ENCODE data around the gene TST. TPM values are rescaled to one million over a fixed set of nuclear protein-coding genes. Genes with fewer than 3 reads are reported as not detected.

Gene TST
- total RNA-seq, 1 donor from 2014 or later = 21.3 TPM

DNA sequence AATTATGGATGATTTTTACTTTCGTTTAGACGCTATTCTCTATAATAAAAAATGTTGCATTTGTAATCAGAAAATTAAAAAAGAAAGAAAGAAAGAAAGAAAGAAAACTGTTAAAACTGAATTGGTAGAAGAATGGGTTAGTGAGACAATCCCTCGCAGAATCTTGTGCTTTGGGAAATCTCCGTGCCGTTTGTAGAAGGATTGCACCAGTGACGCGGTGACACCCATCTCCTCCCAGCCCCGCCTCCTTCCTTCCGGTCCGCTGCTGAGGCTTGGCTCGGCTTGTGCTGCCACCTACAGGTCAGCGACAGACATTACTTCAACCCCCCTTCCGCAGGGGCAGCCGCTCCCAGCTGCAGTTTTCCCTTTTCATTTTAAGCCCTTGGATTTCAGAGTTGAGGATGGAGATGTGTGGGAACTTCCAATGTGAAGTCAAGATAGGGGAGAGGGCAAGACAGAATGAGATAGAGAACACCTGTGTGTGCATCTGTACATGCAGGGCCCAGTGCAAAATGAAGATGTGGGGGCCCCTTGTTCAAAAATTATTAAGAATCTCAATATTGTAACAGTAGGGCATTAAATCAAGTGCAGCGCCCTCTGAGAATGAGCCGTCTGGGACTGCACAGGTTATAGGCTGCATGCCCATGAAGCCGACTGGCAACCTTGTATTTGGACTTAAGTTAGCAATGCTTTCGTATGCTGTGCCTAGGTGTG is 41.1 kb downstream of the TST start:
- DNase-seq (ENCODE audit: low spot score in 2 of 2, unreplicated experiment in 2 of 2) = peak; percentile 86 to 92
- Mint-ChIP-seq H3K36me3 (no peaks in the 10 kb centered on the region), H3K27me3 (ENCODE audit: low read depth) (peaks cover 22% of the 10 kb centered on the region), H3K27ac (peak overlapping the region; percentile 48), H3K4me3 (peak overlapping the region; percentile 69), H3K4me1 (peaks cover 14% of the 10 kb centered on the region), H3K9me3 (no peaks in the 10 kb centered on the region)
- TF ChIP-seq, protein P1, sequence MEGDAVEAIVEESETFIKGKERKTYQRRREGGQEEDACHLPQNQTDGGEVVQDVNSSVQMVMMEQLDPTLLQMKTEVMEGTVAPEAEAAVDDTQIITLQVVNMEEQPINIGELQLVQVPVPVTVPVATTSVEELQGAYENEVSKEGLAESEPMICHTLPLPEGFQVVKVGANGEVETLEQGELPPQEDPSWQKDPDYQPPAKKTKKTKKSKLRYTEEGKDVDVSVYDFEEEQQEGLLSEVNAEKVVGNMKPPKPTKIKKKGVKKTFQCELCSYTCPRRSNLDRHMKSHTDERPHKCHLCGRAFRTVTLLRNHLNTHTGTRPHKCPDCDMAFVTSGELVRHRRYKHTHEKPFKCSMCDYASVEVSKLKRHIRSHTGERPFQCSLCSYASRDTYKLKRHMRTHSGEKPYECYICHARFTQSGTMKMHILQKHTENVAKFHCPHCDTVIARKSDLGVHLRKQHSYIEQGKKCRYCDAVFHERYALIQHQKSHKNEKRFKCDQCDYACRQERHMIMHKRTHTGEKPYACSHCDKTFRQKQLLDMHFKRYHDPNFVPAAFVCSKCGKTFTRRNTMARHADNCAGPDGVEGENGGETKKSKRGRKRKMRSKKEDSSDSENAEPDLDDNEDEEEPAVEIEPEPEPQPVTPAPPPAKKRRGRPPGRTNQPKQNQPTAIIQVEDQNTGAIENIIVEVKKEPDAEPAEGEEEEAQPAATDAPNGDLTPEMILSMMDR (IDR thresholded peaks at IDR 0.05; ENCODE audit: unreplicated experiment) = peak; percentile 89

DNA sequence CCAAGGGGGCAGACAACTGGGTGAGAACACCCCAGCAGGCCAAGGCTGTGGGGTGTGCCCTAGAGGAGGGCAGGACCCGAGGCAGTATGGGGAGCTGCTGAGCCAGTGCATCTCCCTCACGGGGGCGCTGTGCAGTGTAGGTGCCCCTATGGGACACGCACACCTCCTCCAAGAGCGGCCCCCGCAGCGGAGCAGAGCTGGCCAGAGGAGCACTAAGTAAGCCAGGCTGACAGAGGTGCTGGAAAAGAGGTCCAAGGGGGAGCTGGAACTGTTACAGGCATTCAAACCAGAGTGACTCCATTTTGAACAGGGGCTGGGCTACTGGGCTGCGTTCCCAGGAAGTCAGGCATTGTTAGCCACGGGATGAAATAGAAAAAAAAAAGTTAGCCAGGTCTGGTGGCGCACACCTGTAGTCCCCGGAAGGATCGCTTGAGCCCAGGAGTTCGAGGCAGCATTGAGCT is 41.8 kb downstream of the TST start:
- Mint-ChIP-seq H3K27me3 (ENCODE audit: low read depth) (peaks cover 17% of the 10 kb centered on the region), H3K36me3 (no peaks in the 10 kb centered on the region), H3K27ac (peak overlapping the region; percentile 64), H3K9me3 (no peaks in the 10 kb centered on the region), H3K4me1 (peaks cover 14% of the 10 kb centered on the region), H3K4me3 (peak overlapping the region; percentile 69)
- DNase-seq (ENCODE audit: low spot score in 2 of 2, unreplicated experiment in 2 of 2) = peak in 1 of 2 experiments; percentile 55
- TF ChIP-seq, protein P1 (IDR thresholded peaks at IDR 0.05; ENCODE audit: unreplicated experiment) = no peak

DNA sequence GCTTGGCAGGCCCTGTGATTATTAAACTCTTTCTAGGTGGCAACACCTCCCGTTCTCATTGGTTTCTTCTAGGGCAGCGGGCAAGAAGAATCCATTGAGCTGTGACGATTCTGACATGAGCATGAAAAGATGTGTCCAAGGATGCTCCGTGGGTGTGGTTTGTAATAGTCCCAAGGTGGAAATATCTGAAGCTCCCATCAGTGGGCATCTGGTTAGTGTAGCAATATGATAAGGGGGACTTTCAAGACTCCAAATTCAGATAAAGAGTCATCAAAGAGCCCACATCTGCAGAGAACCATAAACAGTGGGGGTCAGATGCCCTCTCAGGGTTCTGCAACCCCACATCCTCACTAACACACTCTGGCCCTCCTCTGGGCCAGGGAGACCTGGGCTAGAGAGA is 42.6 kb downstream of the TST start:
- DNase-seq (ENCODE audit: low spot score in 2 of 2, unreplicated experiment in 2 of 2) = no peak
- peaks cover 13% of the 10 kb centered on the region for H3K27me3 Mint-ChIP-seq (ENCODE audit: low read depth)
- no peaks in the 10 kb centered on the region for H3K9me3 Mint-ChIP-seq
- TF ChIP-seq, protein P1 (IDR thresholded peaks at IDR 0.05; ENCODE audit: unreplicated experiment) = no peak
- H3K36me3 Mint-ChIP-seq = no peaks in the 10 kb centered on the region
- H3K4me1 Mint-ChIP-seq = peaks cover 22% of the 10 kb centered on the region
- no peak overlapping the region for H3K4me3 Mint-ChIP-seq
- H3K27ac Mint-ChIP-seq = peak overlapping the region; percentile 6

DNA sequence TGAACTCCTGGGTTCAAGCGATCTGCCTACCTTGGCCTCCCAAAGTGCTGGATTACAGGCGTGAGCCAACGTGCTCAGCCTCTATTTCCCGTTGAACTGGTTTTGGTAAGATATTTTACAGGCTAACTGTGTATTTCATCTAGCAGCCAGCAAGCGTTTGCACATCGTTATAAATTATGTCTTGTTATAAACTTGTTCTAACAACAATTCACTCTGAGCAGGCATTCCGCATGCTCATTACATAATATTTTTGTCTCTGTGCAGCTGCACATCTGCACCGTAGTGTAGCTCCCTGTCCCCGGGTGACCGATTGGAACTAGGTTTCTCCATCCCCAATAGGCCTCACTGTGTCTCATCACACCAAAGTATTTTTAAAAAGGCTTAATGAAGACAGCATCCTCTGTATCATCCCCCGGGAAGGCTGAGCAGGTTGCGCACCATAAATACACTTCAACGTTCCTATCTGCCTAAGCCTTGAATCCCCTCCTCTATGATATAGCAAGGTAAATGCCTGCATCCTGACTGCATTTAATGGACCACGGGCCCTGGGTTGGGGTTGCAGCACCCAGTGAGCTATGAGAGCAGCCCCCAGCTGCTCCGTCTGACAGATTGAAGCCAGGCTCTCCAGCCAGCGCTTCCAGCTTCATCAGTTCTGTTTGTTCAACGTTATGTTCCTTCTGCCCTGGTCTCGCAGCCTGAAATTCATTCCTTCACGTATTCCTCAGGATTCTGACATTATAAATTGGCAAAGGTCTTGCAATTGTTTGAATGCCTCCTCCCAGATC is 47.7 kb downstream of the TST start:
- H3K4me1 Mint-ChIP-seq = peaks cover 28% of the 10 kb centered on the region
- H3K4me3 Mint-ChIP-seq = no peak overlapping the region
- TF ChIP-seq, protein P1 (IDR thresholded peaks at IDR 0.05; ENCODE audit: unreplicated experiment) = no peak
- peaks cover 8% of the 10 kb centered on the region for H3K27me3 Mint-ChIP-seq (ENCODE audit: low read depth)
- H3K9me3 Mint-ChIP-seq = no peaks in the 10 kb centered on the region
- H3K27ac Mint-ChIP-seq = peak overlapping the region; percentile 80
- H3K36me3 Mint-ChIP-seq = no peaks in the 10 kb centered on the region
- DNase-seq (ENCODE audit: low spot score in 2 of 2, unreplicated experiment in 2 of 2) = no peak

GRCh38 chr22:36968249-36968964 is 50.8 kb downstream of the TST start:
- H3K27ac Mint-ChIP-seq = no peak overlapping the region

More at GRCh38 chr22:36968249-36968964, 50.8 kb downstream of the TST start:
- H3K4me1 Mint-ChIP-seq = peaks cover 24% of the 10 kb centered on the region
- no peak overlapping the region for H3K4me3 Mint-ChIP-seq
- TF ChIP-seq, protein P1 (IDR thresholded peaks at IDR 0.05; ENCODE audit: unreplicated experiment) = no peak
- peaks cover 8% of the 10 kb centered on the region for H3K27me3 Mint-ChIP-seq (ENCODE audit: low read depth)
- no peaks in the 10 kb centered on the region for H3K36me3 Mint-ChIP-seq
- DNase-seq (ENCODE audit: low spot score in 2 of 2, unreplicated experiment in 2 of 2) = no peak
- H3K9me3 Mint-ChIP-seq = no peaks in the 10 kb centered on the region

Data from mesothelial cell of epicardium (in vitro differentiated cells).